ENCODE measurements around the gene ERVK3-1.
A peak's percentile ranks its signal among the peaks of the same experiment; 100 is the strongest.
"Not testable (repeated sequence)": the region's sequence is repeated elsewhere in the genome, so short reads cannot be mapped to it uniquely, and the experiment has no call there.

Gene ERVK3-1

DNA sequence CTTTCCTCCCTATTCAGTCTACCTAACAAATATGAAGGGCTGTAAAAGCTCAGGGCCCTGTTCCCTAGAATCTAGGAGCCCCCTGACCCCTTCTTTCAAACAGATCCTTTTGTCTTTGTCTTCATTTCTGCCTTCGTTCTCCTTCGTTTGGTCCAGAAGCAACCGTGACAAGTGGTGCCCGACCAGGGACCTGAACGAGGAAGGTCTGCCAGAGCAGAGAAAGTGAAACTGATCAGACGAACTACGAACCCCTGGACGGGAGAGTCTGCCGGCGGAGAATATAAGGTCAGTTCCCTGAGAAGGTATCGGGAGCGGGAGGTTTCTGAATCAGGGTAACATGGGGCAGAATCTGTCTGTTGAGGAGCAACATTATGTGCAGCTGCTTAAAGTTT is 751 bp downstream of the ERVK3-1 start:
- DNase-seq = peak; percentile 4

GRCh38 chr19:58307736-58308135 is 2.6 kb downstream of the ERVK3-1 start:
- no peak for DNase-seq

DNA sequence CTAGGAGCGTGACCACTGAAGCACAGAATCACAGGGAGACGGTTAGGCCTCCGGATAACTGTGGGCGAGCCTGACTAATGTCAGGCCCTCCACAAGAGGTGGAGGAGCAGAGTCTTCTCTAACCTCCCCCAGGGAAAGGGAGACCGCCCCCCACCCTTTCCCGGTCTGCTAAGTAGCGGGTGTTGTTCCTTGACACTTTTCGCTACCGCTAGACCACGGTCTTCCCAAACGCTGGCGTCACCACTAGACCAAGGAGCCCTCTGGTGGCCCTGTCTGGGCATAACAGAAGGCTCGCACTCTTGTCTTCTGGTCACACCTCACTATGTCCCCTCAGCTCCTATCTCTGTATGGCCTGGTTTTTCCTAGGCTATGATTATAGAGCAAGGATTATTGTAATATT is 5.5 kb downstream of the ERVK3-1 start:
- DNase-seq = not testable (repeated sequence)

GRCh38 chr19:58311345-58311865 is 6.2 kb downstream of the ERVK3-1 start:
- no peak for DNase-seq

GRCh38 chr19:58315580-58315979 is 10.4 kb downstream of the ERVK3-1 start:
- no peak for DNase-seq

DNA sequence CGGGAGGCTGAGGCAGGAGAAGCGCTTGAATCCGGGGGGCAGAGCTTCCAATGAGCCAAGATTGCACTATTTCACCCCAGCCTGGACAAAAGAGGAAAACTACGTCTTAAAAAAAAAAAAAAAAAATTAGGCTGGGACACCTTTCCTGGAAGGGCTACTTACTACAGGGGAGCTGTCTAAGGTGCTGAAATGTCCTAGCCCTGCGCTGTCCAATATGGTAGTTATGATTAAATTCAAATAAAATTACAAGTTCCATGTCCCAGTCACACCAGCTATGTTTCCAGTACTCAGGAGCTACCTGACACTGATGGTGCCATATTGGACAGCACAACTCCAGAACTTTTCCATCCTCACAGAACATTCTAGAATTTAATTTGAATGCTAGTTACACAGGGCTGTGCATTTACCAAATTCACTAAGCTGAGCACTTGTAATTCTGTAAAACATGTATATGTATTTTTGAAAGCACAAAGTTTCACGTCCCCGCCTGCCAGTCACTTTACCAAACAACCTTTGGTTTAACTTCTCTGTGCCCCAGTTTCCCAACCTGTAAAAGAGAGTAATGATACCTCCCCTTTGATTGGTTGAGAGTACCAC is 12.4 kb downstream of the ERVK3-1 start:
- DNase-seq = peak; percentile 21

DNA sequence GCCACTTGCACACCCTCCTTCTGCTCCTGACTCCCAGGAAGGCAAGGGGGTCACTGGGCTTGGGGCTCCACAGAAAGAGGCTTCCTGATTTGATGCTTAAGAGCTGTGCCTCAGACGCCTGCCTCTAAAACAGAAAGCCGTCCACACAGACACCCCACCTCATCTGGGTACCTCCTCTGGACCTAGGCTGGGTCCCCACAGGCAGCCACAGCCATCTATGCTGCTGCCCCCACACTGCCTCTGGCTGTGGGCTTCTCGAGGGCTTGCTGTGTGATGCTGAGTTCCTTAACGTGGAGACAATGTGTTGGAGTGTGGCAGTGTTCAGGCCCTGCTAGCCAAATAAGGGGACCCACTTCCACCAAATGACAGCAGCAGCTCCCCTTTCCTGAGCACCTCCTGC is 13.1 kb downstream of the ERVK3-1 start:
- DNase-seq = no peak

DNA sequence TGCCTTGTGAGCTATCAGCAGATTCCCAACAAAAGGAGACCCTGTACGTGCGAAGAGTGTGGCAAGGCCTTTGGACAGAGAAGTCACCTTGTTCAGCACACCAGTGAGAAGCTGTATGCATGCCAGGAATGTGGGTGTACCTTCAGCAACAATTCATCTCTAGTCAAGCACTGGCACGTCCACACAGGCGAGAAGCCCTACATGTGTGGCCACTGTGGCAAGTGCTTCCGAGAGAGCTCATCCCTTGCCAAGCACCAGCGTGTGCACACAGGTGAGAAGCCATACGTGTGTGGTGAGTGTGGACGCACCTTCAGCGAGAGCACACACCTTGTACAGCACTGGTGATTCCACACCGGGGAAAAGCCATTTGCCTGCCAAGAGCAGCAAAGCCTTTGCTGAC is 14.1 kb downstream of the ERVK3-1 start:
- no peak for DNase-seq

- DNase-seq = no peak
These were observed 20.3 kb downstream of the ERVK3-1 start for GRCh38 chr19:58325311-58326022.

GRCh38 chr19:58326501-58326913 is 21.3 kb downstream of the ERVK3-1 start:
- DNase-seq = no peak

DNA sequence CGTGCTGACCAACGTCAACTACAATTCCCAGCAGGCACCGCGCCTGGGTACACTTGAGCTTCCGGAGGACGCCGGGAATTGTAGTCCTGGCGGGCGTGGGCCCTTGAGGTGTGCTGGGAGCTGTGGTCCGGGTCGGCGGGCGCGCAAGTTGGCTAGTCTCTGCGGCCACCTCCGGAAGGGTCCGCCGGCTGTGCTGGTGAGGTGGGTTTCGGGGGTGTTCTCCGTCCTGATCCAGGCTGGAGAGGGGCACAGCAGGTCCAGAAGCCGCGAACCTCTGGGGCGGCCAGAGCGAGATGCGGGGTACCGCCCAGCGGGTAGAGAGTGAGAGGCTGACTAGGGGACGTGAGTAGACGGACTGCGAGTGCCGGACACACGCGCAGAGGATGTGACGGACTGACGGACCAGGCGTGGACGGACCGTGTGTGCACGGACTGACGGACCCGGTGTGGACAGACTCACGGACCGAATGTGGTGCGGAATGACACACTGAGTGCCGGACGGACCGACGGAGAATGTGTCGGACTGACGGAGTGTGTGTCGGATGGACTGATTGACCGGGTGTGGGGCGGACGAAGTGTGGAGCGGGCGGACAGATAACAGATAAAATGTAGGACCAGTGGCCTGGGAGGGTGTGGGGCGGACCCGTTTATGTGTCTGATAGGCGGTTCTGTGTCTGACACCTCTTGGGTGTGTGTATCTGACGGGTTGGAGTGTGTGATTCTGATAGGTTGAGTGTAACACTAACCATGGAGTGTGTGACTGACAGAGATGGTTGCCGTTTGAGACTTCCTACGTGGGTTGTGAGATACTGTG is 21.9 kb downstream of the ERVK3-1 start, which contains the start of gene ZSCAN22:
TSS of gene ZSCAN22 (plus strand) at position 81 of the 813 bp plus-strand sequence. CDS start 7,809 bp downstream, outside the sequence.
- peak; percentile 96 for DNase-seq

GRCh38 chr19:58328999-58329398 is 23.8 kb downstream of the ERVK3-1 start:
- no peak for DNase-seq

DNA sequence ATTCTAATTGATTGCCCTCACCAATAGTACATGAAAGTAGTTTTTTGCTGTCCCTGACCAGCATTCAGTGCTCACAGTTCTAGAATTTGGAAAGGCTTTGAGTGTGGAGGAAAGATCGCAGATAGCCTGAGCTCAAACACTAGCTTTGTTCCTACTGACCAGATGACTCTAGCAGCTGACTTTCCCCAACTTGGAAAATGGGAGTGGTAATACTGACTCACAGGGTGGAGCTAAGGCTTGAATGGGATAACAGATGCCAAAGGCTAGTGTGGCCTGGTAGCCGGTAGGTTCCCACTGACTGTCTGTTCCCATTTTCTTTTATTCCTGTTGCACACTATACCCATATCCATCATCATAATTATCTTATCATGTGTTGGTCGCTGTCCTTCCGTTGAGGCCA is 25.3 kb downstream of the ERVK3-1 start:
- peak; percentile 64 for DNase-seq

- no peak for DNase-seq
These were observed 27.5 kb downstream of the ERVK3-1 start for GRCh38 chr19:58332697-58333096.

DNA sequence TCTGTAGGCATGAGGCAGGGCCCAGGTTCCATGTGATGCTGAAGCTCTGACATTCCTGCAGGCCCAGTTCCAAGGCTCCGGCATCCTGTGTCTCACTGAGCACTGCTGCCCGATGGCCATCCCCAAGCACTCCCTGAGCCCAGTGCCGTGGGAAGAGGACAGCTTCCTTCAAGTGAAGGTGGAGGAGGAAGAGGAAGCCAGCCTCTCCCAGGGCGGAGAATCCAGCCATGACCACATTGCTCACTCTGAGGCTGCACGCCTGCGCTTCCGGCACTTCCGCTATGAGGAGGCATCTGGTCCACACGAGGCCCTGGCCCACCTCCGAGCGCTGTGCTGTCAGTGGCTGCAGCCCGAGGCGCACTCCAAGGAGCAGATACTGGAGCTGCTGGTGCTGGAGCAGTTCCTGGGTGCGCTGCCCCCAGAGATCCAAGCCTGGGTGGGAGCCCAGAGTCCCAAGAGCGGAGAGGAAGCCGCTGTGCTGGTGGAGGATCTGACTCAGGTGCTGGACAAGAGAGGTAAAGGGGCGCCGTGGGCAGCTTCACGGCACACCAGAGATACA is 29.6 kb downstream of the ERVK3-1 start:
- no peak for DNase-seq

- DNase-seq = no peak
These were observed 30.5 kb downstream of the ERVK3-1 start for GRCh38 chr19:58335630-58336029.

GRCh38 chr19:58336216-58336615 is 31.0 kb downstream of the ERVK3-1 start:
- DNase-seq = no peak

DNA sequence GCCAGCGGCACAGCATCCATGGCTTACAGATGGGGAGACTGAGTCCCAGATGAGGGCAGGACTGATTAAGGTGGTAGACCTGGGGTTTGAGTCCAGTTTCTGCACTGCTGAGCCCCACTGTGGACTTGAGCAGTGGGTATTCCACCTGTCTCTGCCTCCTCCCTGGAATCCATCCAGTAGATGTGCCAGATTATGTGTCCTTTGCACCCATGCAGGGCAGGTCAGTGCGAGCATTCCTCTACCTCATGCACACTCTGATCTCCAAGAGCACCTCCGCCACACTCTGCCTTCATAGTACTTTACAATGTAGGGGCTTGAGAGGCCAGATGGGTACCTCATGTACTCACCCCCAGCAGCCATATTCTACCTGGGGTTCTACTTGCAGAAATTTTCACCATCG is 31.6 kb downstream of the ERVK3-1 start:
- no peak for DNase-seq

DNA sequence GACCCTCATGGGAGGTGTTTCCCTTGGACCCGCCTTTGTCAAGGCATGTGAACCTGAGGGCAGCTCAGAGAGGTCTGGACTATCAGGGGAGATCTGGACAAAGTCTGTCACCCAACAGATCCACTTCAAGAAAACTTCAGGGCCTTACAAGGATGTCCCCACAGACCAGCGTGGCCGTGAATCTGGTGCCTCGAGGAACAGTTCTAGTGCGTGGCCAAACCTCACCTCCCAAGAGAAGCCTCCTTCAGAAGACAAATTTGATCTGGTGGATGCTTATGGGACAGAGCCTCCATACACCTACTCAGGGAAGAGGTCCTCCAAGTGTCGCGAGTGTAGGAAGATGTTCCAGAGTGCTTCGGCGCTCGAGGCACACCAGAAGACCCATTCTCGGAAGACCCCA is 33.2 kb downstream of the ERVK3-1 start:
- no peak for DNase-seq

DNA sequence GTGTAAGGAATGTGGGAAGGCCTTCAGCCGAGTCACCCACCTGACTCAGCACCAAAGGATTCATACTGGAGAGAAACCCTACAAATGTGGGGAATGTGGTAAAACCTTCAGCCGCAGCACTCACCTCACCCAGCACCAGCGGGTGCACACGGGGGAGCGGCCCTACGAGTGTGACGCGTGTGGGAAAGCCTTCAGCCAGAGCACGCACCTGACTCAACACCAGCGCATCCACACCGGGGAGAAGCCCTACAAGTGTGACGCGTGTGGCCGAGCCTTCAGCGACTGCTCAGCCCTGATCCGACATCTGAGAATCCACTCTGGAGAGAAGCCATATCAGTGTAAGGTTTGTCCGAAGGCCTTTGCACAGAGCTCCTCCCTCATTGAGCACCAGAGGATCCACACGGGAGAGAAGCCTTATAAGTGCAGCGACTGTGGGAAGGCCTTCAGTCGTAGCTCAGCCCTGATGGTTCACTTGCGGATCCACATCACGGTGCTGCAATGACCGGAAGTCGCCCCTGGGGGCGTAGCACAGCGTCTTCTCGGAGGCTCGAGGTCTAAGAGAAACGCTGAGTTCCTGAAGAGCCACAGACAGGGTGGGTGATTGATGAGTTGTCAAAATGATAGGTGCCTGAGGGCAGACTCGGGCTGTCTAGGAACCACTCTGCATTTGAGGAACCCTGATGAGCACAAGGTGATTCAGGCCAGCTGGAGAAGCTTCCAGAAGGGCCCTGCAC is 33.8 kb downstream of the ERVK3-1 start:
- DNase-seq = peak; percentile 25

GRCh38 chr19:58345558-58345957 is 40.4 kb downstream of the ERVK3-1 start:
- DNase-seq = no peak

Data from EL (cell line).